Effector memory CD4-positive, alpha-beta T cell (primary cell): ENCODE measurements around the gene GPR39.

ENCODE experiments used
- DNase-seq, 3 donors: peaks; one replicate each; pipeline ENCODE4 v3.0.0-alpha.2; 2020
- H3K27ac ChIP-seq: 2 replicates; pipeline ENCODE4 v1.7.0; 2013; ENCODE audit warnings: mild to moderate bottlenecking, low read length, moderate library complexity; ENCODE audit not compliant: insufficient read depth, poor library complexity, severe bottlenecking
- H3K27me3 ChIP-seq: replicated peaks from 2 replicates; pipeline ENCODE4 v1.7.0; 2013; ENCODE audit warnings: mild to moderate bottlenecking, low read length; ENCODE audit not compliant: insufficient read depth, control insufficient read depth, poor library complexity, severe bottlenecking
- H3K36me3 ChIP-seq: 2 replicates; pipeline ENCODE4 v1.7.0; 2013; ENCODE audit warnings: mild to moderate bottlenecking, low read length, moderate library complexity; ENCODE audit not compliant: control insufficient read depth, insufficient read depth
- H3K4me1 ChIP-seq: 2 replicates; pipeline ENCODE4 v1.7.0; 2013; ENCODE audit warnings: low read length, mild to moderate bottlenecking; ENCODE audit not compliant: control insufficient read depth, insufficient read depth, poor library complexity, severe bottlenecking
- H3K4me3 ChIP-seq: 2 replicates; pipeline ENCODE4 v1.7.0; 2013; ENCODE audit warnings: low read length, low read depth, mild to moderate bottlenecking; ENCODE audit not compliant: insufficient read depth, poor library complexity, severe bottlenecking
- H3K9me3 ChIP-seq: 2 replicates; pipeline ENCODE4 v1.7.0; 2013; ENCODE audit warnings: mild to moderate bottlenecking, low read length, moderate library complexity; ENCODE audit not compliant: control insufficient read depth

GPR39 gene

DNA sequence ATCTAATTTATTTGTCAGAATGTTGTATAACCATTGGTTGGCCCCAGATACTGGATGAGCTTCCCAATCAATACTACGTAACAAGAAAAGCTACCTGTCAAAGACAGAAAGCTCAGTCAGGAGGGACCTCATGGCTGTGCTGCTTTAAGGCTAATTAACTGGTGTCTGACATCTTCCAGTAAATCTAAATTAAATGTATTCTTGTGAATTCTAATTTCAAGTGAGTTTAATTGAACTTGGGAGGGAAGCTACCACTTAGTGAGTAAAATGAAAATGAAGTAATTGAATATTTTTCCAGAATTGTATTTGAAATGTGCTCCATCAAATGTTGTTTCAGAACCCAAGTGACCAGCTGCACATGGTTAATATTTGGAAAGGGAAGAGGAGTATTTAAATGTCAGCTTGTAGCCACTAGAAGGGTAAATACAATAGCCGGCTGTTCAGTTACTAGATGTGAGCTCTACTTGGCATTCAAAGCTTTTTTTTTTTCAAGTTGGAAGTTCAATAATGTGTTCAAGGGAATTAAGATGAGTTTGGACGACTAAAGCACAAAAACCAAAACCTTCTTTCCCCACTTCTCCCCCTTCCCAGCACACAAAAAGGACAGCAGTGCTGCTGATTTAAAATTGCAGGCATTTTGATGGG is 62.0 kb downstream of the GPR39 start:
- H3K36me3 ChIP-seq = no peaks in the 10 kb centered on the region
- DNase-seq = no peak
- no peak overlapping the region for H3K4me3 ChIP-seq
- no peaks in the 10 kb centered on the region for H3K4me1 ChIP-seq
- H3K27ac ChIP-seq = no peak overlapping the region
- no peaks in the 10 kb centered on the region for H3K27me3 ChIP-seq
- no peaks in the 10 kb centered on the region for H3K9me3 ChIP-seq

DNA sequence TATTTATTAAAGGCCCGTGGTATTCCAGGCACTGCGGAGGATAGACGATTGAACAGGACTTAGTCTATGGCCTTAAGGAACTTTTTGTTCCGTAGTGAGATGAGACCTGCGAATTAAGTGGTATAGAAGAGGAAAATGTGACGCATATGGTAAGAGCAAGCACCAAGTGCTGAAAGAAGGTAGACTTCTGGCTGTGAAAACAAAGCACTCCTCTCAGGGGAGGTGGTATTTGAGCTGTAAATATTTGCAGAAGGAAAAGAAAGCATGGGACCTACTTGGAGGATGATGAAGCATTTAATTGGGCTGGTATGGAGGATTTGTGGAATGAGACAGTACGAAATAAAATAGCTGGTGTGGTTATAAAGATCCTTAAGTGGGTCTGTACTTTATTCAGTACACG is 62.5 kb downstream of the GPR39 start:
- Histone ChIP-seq H3K27me3 (no peaks in the 10 kb centered on the region), H3K27ac (no peak overlapping the region), H3K9me3 (no peaks in the 10 kb centered on the region), H3K4me1 (no peaks in the 10 kb centered on the region), H3K36me3 (no peaks in the 10 kb centered on the region), H3K4me3 (no peak overlapping the region)
- no peak for DNase-seq

DNA sequence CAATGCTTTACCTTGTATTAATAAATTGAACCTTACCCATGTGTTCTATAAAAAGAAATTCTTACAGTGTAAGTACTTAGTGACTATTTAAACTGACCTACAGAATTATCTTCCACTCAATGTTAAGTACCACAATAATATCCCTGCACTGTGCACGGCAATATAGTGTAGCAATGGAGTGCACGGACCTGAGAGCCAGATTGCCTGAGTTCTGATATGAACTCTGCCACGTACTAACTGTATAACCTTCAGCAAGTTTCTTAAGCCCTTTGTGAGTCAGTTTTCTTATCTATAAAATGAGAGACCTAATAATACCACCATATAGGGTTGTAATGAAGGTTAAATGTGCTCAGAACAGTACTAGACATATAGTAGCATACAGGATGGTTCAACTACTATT is 66.2 kb downstream of the GPR39 start:
- no peaks in the 10 kb centered on the region for H3K9me3 ChIP-seq
- no peaks in the 10 kb centered on the region for H3K27me3 ChIP-seq
- no peaks in the 10 kb centered on the region for H3K4me1 ChIP-seq
- no peaks in the 10 kb centered on the region for H3K36me3 ChIP-seq
- no peak for DNase-seq
- no peak overlapping the region for H3K27ac ChIP-seq
- H3K4me3 ChIP-seq = no peak overlapping the region

DNA sequence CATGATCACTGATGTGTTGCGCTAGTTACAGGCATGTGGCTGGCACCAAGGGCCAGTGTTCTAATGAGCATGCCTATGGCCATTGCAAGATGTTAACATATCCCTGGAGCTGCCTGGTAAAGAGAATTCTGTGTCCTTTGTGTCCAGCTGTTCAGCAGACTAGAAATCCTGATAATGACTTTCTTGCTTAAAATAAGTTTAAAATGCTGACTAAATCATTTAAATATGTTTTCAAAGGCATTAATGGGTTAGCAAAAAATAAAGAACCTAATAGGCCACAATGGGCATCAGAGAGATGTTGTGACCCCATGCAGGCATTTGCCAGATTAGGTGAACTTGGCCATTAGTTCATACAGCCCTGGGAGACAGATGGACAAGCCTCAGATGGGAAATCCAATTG is 67.5 kb downstream of the GPR39 start:
- H3K27me3 ChIP-seq = no peaks in the 10 kb centered on the region
- no peak overlapping the region for H3K27ac ChIP-seq
- H3K4me1 ChIP-seq = no peaks in the 10 kb centered on the region
- no peaks in the 10 kb centered on the region for H3K9me3 ChIP-seq
- H3K36me3 ChIP-seq = no peaks in the 10 kb centered on the region
- no peak for DNase-seq
- H3K4me3 ChIP-seq = no peak overlapping the region

DNA sequence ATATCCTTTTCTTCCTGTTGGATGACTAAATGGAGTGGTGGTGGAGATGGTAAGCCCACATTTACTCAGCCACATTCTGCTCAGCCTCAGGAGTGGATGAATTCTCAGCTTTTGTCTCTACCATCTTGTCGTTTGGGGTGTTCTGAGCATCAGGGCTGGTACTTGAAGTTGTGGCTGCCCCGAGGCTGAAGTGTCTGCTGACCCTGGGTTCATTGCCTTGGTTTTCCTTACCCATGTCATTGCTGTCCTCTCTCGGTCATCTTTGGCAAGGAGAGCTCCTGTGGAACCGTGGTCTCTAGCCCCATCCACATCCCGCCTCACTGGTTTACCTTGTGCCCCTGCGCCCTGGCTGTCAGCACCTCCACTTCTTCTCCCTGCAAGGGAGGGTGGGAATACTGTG is 71.9 kb downstream of the GPR39 start:
- no peaks in the 10 kb centered on the region for H3K4me1 ChIP-seq
- no peaks in the 10 kb centered on the region for H3K36me3 ChIP-seq
- no peak for DNase-seq
- H3K27ac ChIP-seq = no peak overlapping the region
- no peak overlapping the region for H3K4me3 ChIP-seq
- H3K9me3 ChIP-seq = no peaks in the 10 kb centered on the region
- H3K27me3 ChIP-seq = no peaks in the 10 kb centered on the region

DNA sequence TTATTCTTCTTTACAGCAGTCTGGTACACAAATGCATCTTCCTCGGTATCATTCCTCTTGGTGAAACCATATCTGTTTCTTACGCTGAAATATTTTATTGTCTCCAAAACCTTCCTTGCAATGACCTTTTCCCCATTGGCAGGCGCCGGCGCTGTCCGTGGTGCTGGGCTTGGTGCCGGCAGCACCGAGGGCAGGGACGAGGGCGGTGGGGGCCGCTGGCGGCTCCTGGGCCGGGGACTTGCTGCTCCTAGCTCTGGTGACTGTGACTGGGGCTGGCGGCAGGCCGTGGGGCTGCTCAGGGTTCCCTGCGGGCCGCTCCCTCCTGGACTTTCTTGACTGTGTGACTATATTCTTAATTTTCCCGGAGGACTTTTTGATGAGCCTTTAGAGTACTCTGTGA is 72.5 kb downstream of the GPR39 start:
- Histone ChIP-seq H3K36me3 (no peaks in the 10 kb centered on the region), H3K27me3 (no peaks in the 10 kb centered on the region), H3K4me3 (no peak overlapping the region), H3K9me3 (no peaks in the 10 kb centered on the region), H3K4me1 (no peaks in the 10 kb centered on the region), H3K27ac (no peak overlapping the region)
- no peak for DNase-seq

DNA sequence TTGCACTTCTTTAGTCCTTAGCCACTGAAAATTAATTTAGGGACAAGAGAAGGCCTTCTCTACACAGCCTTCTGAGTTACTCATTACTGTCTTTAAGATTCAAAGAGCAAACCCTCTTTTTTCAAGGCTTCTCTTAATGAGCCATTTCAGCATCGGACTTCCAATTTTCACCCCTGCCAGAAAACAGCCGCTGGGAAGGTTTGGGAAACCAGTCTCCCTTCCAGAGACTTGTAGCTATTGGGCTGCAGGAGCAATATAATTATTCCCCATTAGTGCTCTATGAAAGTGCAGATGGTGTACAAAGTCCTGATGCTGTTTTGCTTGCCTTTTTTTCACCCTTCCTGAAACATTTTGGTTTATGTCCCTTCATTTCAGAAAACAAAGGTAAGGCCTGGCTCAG is 79.3 kb downstream of the GPR39 start:
- DNase-seq = no peak

DNA sequence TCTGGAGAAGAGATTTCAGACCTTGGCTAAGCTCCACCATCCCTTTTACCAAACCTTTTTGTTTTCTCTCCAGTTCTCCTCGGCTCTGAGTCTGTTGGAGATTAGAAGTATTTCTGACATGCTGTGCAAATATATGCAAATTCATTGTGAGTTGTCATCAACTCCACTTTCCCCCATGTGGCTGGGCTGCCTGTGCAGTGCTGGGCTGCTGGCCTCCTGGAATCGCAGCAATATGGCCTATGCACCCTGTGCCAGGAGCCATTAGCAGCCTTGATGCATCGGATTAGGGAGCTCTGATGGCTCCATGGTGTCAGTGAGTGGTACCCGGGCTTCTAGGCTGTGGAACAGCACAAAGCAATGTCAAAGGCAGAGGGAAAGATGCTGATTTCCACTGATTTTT is 80.0 kb downstream of the GPR39 start:
- Histone ChIP-seq H3K27ac (no peak overlapping the region), H3K4me1 (no peaks in the 10 kb centered on the region), H3K4me3 (no peak overlapping the region), H3K27me3 (no peaks in the 10 kb centered on the region), H3K36me3 (no peaks in the 10 kb centered on the region), H3K9me3 (no peaks in the 10 kb centered on the region)
- DNase-seq = no peak

More for the DNA sequence above, 79.3 kb downstream of the GPR39 start:
- H3K9me3 ChIP-seq = no peaks in the 10 kb centered on the region
- H3K4me3 ChIP-seq = no peak overlapping the region
- H3K27ac ChIP-seq = no peak overlapping the region
- no peaks in the 10 kb centered on the region for H3K4me1 ChIP-seq
- H3K27me3 ChIP-seq = no peaks in the 10 kb centered on the region
- H3K36me3 ChIP-seq = no peaks in the 10 kb centered on the region

DNA sequence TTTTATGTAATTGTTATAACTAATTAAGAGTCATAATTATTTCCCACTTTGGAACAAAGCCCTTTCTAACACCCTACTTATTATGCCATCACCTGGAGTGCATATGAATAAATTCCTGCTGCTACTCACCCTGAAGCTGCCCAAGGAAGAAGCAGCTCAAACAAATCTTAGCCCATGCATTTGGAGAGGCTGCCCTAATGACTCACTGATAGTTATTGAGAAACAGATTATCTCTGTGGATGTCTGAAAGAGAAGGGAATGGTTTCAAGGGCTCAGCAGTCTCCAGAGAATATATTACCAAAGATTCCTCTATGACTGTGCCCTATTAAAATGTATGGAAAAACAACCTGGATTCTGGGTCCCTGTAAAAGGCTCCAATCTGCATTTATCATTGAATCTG is 81.0 kb downstream of the GPR39 start:
- H3K27me3 ChIP-seq = no peaks in the 10 kb centered on the region
- H3K36me3 ChIP-seq = no peaks in the 10 kb centered on the region
- no peak overlapping the region for H3K4me3 ChIP-seq
- no peak overlapping the region for H3K27ac ChIP-seq
- DNase-seq = no peak
- no peaks in the 10 kb centered on the region for H3K9me3 ChIP-seq
- H3K4me1 ChIP-seq = no peaks in the 10 kb centered on the region

DNA sequence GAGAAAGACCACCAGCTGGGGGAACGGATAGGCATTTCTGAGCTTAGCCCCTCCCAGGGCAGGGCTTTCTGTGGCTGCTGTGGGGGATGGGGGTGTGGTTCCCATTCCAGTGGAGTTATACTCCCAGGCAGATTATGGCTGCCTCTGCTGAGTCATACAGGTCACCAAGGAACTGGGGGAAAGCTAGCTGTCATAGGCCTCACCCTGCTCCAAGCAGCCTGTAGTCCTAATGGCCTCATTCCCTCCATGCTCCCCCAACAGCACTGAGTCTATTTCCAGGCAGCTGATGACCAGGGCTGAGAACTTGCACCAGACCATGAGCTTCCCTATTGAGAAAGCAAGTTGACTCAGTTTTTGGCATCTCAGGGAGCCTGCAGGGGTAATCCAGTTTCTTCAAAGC is 87.1 kb downstream of the GPR39 start:
- Histone ChIP-seq H3K27me3 (no peaks in the 10 kb centered on the region), H3K27ac (no peak overlapping the region), H3K4me1 (no peaks in the 10 kb centered on the region), H3K9me3 (no peaks in the 10 kb centered on the region), H3K4me3 (no peak overlapping the region), H3K36me3 (no peaks in the 10 kb centered on the region)
- DNase-seq = no peak
